GM18873 (cell line): Measurements from ENCODE around the gene ZCWPW1.
"Not testable (repeated sequence)": the region's sequence is repeated elsewhere in the genome, so short reads cannot be mapped to it uniquely, and the experiment has no call there.

ENCODE experiments used
- ATAC-seq: cut with Tn5 transposase; IDR thresholded peaks from one replicate; pipeline ENCODE4 v1.9.1; 2021; ENCODE audit warnings: mild to moderate bottlenecking, moderate library complexity, moderate number of reproducible peaks; ENCODE audit not compliant: unreplicated experiment, low FRiP score

ZCWPW1 gene

GRCh38 chr7:100360135-100360854 is 68.2 kb downstream of the ZCWPW1 start:
- ATAC-seq: no peak

- ATAC-seq: no peak
These were observed 69.7 kb downstream of the ZCWPW1 start for GRCh38 chr7:100358857-100359212.

- no peak for ATAC-seq
These were observed 70.3 kb downstream of the ZCWPW1 start, which contains the start of gene PILRB for GRCh38 chr7:100358027-100358856. PILRB (plus strand) TSS chr7:100358117; CDS start chr7:100358303, 186 bp downstream.

- no peak for ATAC-seq
These were observed 71.4 kb downstream of the ZCWPW1 start for GRCh38 chr7:100357131-100357561.

GRCh38 chr7:100356416-100357068 is 72.0 kb downstream of the ZCWPW1 start:
- ATAC-seq: no peak

- ATAC-seq: no peak
These were observed 74.7 kb downstream of the ZCWPW1 start for GRCh38 chr7:100353685-100354330.

- no peak for ATAC-seq
These were observed 75.4 kb downstream of the ZCWPW1 start for GRCh38 chr7:100352984-100353684.

- ATAC-seq: not testable (repeated sequence)
These were observed 76.2 kb downstream of the ZCWPW1 start for GRCh38 chr7:100352230-100352781.

- no peak for ATAC-seq
These were observed 76.8 kb downstream of the ZCWPW1 start for GRCh38 chr7:100351657-100352058.
